ENCODE measurements around the gene ZNF264.

GRCh38 chr19:57233207-57233606, 41.9 kb downstream of the ZNF264 start:
- TF ChIP-seq CTCF (IDR thresholded peaks at IDR 0.05): no peak
- no peak for TF ChIP-seq ZFX (IDR thresholded peaks at IDR 0.05; ENCODE audit: borderline replicate concordance)

Measured in 22Rv1 (cell line).